HepG2 (cell line): ENCODE results near the gene PRKG1. TPM values are rescaled to one million over a fixed set of nuclear protein-coding genes. Genes with fewer than 3 reads are reported as not detected.

Experiments used
- MEIS2 ChIP-seq: sonication (generic); formaldehyde crosslinking; IDR thresholded peaks from 2 replicates; pipeline ENCODE4 v1.9.0; 2021; ENCODE audit warnings: mild to moderate bottlenecking, missing genetic modification reagents
- RELA ChIP-seq: sonication (generic); formaldehyde crosslinking; IDR thresholded peaks from 2 replicates; pipeline ENCODE4 v1.4.0; 2020; ENCODE audit warnings: missing genetic modification reagents
- SIN3B ChIP-seq: fragments of 150-350 bp; IDR thresholded peaks from 2 replicates; pipeline ENCODE4 v1.6.1; 2014; ENCODE audit warnings: low read length
- polyA plus RNA-seq, 8 experiments: library from polyadenylated mRNA; depleted of rRNA in 3 of 8; stranded (reverse) in 7 of 8; unstranded in 1 of 8; fragments of >200 nt; fragmentation: Illumina TruSeq in 4 of 8; extraction: Trizol in 4 of 8; gene quantifications; 2 replicates each; pipeline versions ENCODE4 v1.2.1 to v1.2.3, GENCODE V29; 2011 to 2016; ENCODE audit warnings: low read depth in 4 of 8, missing spikeins in 1 of 8, mixed read lengths in 1 of 8; ENCODE audit not compliant: insufficient read depth in 1 of 8
- total RNA-seq, 5 experiments: library from RNA; depleted of rRNA; stranded (reverse); fragments of >200 nt; fragmentation: Illumina TruSeq; extraction: Trizol; gene quantifications; 2 replicates each; pipeline ENCODE4 v1.2.3, GENCODE V29; 2016; ENCODE audit warnings: low read depth in 1 of 5
- TF ChIP-seq, protein P1 (sequence below): sonication (generic); formaldehyde crosslinking; IDR thresholded peaks from 2 replicates; pipeline ENCODE4 v1.5.0; 2020; ENCODE audit warnings: mild to moderate bottlenecking, missing genetic modification reagents, borderline replicate concordance
- TF ChIP-seq, protein P2 (sequence below): sonication (generic); formaldehyde crosslinking; IDR thresholded peaks from 2 replicates; pipeline ENCODE4 v1.4.0; 2020; ENCODE audit warnings: missing genetic modification reagents, borderline replicate concordance
- TF ChIP-seq, protein P3 (sequence below): sonication (generic); formaldehyde crosslinking; IDR thresholded peaks from 2 replicates; pipeline ENCODE4 v1.4.0; 2020; ENCODE audit warnings: missing genetic modification reagents, borderline replicate concordance
- TF ChIP-seq, protein P4 (sequence below): sonication (generic); formaldehyde crosslinking; IDR thresholded peaks from 2 replicates; pipeline ENCODE4 v1.4.0; 2020; ENCODE audit warnings: missing genetic modification reagents
- TF ChIP-seq, protein P5 (sequence below): sonication (generic); formaldehyde crosslinking; IDR thresholded peaks from 2 replicates; pipeline ENCODE4 v1.5.0; 2020; ENCODE audit warnings: mild to moderate bottlenecking, missing genetic modification reagents

The PRKG1 gene
- total and polyA plus RNA-seq, 2 of the 13 experiments (the other 11 are each of a cell fraction or from before 2014, with no cell fraction given), result 0.01 TPM; not detected in 1

DNA sequence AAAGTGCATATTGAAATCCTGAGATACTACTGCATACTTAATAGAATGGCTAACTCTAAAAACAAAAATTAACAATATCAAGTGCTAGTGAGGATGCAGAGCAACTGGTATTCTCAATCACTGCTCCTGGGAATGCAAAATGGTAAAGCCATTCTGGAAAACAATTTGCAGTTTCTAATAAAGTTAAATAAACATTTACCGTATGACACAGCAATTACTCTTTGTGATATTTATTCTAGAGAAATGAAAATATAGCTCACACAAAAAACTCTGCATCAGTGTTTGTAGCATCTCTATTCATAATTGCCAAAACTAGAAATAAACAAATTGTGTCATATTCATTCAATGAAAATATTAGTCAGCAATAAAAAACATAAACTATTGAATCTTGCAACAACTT is 984.8 kb downstream of the PRKG1 start (continued):
- TF ChIP-seq, protein P1, sequence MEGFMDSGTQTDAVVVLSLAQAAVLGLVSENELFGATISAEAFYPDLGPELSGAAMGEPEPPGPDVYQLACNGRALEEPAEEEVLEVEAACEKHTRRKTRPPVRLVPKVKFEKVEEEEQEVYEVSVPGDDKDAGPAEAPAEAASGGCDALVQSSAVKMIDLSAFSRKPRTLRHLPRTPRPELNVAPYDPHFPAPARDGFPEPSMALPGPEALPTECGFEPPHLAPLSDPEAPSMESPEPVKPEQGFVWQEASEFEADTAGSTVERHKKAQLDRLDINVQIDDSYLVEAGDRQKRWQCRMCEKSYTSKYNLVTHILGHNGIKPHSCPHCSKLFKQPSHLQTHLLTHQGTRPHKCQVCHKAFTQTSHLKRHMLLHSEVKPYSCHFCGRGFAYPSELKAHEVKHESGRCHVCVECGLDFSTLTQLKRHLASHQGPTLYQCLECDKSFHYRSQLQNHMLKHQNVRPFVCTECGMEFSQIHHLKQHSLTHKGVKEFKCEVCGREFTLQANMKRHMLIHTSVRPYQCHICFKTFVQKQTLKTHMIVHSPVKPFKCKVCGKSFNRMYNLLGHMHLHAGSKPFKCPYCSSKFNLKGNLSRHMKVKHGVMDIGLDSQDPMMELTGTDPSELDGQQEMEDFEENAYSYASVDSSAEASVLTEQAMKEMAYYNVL, result no peak
- TF ChIP-seq, protein P2, sequence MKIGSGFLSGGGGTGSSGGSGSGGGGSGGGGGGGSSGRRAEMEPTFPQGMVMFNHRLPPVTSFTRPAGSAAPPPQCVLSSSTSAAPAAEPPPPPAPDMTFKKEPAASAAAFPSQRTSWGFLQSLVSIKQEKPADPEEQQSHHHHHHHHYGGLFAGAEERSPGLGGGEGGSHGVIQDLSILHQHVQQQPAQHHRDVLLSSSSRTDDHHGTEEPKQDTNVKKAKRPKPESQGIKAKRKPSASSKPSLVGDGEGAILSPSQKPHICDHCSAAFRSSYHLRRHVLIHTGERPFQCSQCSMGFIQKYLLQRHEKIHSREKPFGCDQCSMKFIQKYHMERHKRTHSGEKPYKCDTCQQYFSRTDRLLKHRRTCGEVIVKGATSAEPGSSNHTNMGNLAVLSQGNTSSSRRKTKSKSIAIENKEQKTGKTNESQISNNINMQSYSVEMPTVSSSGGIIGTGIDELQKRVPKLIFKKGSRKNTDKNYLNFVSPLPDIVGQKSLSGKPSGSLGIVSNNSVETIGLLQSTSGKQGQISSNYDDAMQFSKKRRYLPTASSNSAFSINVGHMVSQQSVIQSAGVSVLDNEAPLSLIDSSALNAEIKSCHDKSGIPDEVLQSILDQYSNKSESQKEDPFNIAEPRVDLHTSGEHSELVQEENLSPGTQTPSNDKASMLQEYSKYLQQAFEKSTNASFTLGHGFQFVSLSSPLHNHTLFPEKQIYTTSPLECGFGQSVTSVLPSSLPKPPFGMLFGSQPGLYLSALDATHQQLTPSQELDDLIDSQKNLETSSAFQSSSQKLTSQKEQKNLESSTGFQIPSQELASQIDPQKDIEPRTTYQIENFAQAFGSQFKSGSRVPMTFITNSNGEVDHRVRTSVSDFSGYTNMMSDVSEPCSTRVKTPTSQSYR (CRISPR knock-in tag), result no peak
- TF ChIP-seq SIN3B (no peak), RELA (no peak), MEIS2 (CRISPR knock-in tag) (no peak)
- TF ChIP-seq, protein P3, sequence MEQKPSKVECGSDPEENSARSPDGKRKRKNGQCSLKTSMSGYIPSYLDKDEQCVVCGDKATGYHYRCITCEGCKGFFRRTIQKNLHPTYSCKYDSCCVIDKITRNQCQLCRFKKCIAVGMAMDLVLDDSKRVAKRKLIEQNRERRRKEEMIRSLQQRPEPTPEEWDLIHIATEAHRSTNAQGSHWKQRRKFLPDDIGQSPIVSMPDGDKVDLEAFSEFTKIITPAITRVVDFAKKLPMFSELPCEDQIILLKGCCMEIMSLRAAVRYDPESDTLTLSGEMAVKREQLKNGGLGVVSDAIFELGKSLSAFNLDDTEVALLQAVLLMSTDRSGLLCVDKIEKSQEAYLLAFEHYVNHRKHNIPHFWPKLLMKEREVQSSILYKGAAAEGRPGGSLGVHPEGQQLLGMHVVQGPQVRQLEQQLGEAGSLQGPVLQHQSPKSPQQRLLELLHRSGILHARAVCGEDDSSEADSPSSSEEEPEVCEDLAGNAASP (CRISPR knock-in tag), result no peak
- TF ChIP-seq, protein P4, sequence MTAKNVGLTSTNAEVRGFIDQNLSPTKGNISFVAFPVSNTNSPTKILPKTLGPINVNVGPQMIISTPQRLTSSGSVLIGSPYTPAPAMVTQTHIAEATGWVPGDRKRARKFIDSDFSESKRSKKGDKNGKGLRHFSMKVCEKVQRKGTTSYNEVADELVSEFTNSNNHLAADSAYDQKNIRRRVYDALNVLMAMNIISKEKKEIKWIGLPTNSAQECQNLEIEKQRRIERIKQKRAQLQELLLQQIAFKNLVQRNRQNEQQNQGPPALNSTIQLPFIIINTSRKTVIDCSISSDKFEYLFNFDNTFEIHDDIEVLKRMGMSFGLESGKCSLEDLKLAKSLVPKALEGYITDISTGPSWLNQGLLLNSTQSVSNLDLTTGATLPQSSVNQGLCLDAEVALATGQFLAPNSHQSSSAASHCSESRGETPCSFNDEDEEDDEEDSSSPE (CRISPR knock-in tag), result no peak
- TF ChIP-seq, protein P5, sequence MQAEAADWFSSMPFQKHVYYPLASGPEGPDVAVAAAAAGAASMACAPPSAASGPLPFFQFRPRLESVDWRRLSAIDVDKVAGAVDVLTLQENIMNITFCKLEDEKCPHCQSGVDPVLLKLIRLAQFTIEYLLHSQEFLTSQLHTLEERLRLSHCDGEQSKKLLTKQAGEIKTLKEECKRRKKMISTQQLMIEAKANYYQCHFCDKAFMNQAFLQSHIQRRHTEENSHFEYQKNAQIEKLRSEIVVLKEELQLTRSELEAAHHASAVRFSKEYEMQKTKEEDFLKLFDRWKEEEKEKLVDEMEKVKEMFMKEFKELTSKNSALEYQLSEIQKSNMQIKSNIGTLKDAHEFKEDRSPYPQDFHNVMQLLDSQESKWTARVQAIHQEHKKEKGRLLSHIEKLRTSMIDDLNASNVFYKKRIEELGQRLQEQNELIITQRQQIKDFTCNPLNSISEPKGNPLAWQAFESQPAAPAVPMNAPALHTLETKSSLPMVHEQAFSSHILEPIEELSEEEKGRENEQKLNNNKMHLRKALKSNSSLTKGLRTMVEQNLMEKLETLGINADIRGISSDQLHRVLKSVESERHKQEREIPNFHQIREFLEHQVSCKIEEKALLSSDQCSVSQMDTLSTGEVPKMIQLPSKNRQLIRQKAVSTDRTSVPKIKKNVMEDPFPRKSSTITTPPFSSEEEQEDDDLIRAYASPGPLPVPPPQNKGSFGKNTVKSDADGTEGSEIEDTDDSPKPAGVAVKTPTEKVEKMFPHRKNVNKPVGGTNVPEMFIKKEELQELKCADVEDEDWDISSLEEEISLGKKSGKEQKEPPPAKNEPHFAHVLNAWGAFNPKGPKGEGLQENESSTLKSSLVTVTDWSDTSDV, result no peak
- TF ChIP-seq, all 625 proteins: peak for 0
